Measurements from ENCODE around the gene TMA7B.
"Not testable (repeated sequence)": the region's sequence is repeated elsewhere in the genome, so short reads cannot be mapped to it uniquely, and the experiment has no call there.

Gene TMA7B

GRCh38 chr22:39933741-39934140 is 26.5 kb upstream of the TMA7B start:
- no peak for DNase-seq

GRCh38 chr22:39935116-39935515 is 25.1 kb upstream of the TMA7B start:
- no peak for DNase-seq

- no peak for DNase-seq
These were observed 24.6 kb upstream of the TMA7B start for GRCh38 chr22:39935612-39936011.

- no peak for DNase-seq
These were observed 23.6 kb upstream of the TMA7B start for GRCh38 chr22:39936523-39937145.

- DNase-seq = no peak
These were observed 22.3 kb upstream of the TMA7B start for GRCh38 chr22:39937906-39938305.

GRCh38 chr22:39938509-39939111 is 21.6 kb upstream of the TMA7B start:
- DNase-seq = no peak

- no peak for DNase-seq
These were observed 20.4 kb upstream of the TMA7B start for GRCh38 chr22:39939830-39940229.

- no peak for DNase-seq
These were observed 19.4 kb upstream of the TMA7B start for GRCh38 chr22:39940757-39941305.

- no peak for DNase-seq
These were observed 18.6 kb upstream of the TMA7B start for GRCh38 chr22:39941601-39942000.

- no peak for DNase-seq
These were observed 17.6 kb upstream of the TMA7B start for GRCh38 chr22:39942439-39943230.

GRCh38 chr22:39943337-39943736 is 16.9 kb upstream of the TMA7B start:
- DNase-seq = no peak

GRCh38 chr22:39943953-39944872 is 16.0 kb upstream of the TMA7B start:
- DNase-seq = no peak

GRCh38 chr22:39946126-39946502 is 14.1 kb upstream of the TMA7B start:
- DNase-seq = no peak

GRCh38 chr22:39946503-39947219 is 13.5 kb upstream of the TMA7B start:
- no peak for DNase-seq

GRCh38 chr22:39947220-39948216 is 12.7 kb upstream of the TMA7B start:
- no peak for DNase-seq

- DNase-seq = no peak
These were observed 10.0 kb upstream of the TMA7B start for GRCh38 chr22:39949964-39950737.

GRCh38 chr22:39951603-39952293 is 8.4 kb upstream of the TMA7B start:
- not testable (repeated sequence) for DNase-seq

- DNase-seq = no peak
These were observed 7.8 kb upstream of the TMA7B start for GRCh38 chr22:39952347-39952746.

GRCh38 chr22:39953101-39953500 is 7.1 kb upstream of the TMA7B start:
- DNase-seq = no peak

Data from fibroblast of skin of right quadriceps (primary cell).